ENCODE results near the gene CPNE4. TPM values are rescaled to one million over a fixed set of nuclear protein-coding genes. Genes with fewer than 3 reads are reported as not detected.
"Not testable (repeated sequence)": the region's sequence is repeated elsewhere in the genome, so short reads cannot be mapped to it uniquely, and the experiment has no call there.

CPNE4 gene
- total RNA-seq, 1 donor from 2014 or later = not detected

DNA sequence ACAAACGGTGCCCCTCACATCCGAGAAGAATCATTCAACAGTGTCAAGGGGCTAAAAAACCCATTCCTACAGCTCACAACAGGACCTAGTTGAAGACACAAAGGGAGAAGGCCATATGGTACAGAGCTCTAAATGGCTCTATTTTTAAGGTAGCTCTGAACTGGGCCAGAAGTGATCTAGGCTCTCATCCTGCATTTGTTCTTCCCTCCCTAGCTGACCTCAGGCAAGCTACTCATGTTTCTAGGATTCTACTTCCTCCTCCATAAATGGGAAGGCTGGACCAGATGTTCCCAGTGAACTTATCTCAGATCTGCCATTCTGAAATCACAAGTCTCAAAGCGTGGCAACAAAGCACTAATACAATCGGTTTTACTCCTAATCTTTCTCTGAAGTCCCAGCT is 62.3 kb downstream of the CPNE4 start:
- Histone ChIP-seq H3K4me1 (ENCODE audit: control insufficient read depth in 3 of 3, insufficient read depth in 3 of 3, low read length in 3 of 3) (no peaks in the 10 kb centered on the region), H3K27ac (ENCODE audit: low read depth, low read length) (no peak overlapping the region), H3K4me3 (ENCODE audit: low read length in 3 of 3) (no peak overlapping the region)

GRCh38 chr3:131972091-131972490 is 62.7 kb downstream of the CPNE4 start:
- Histone ChIP-seq H3K4me1 (ENCODE audit: control insufficient read depth in 3 of 3, insufficient read depth in 3 of 3, low read length in 3 of 3) (no peaks in the 10 kb centered on the region), H3K9me3 (ENCODE audit: control insufficient read depth in 3 of 3, low read length in 3 of 3) (no peaks in the 10 kb centered on the region), H3K36me3 (ENCODE audit: control insufficient read depth in 3 of 3, insufficient read depth in 3 of 3, low read length in 3 of 3) (no peaks in the 10 kb centered on the region), H3K4me3 (ENCODE audit: low read length in 3 of 3) (no peak overlapping the region), H3K27me3 (ENCODE audit: control insufficient read depth in 3 of 3, insufficient read depth in 3 of 3, low read length in 3 of 3) (no peaks in the 10 kb centered on the region), H3K9ac (ENCODE audit: low read depth in 1 of 3, low read length in 3 of 3) (no peak overlapping the region), H3K27ac (ENCODE audit: low read depth, low read length) (no peak overlapping the region)

More for the DNA sequence above, 62.3 kb downstream of the CPNE4 start:
- no peaks in the 10 kb centered on the region for H3K27me3 ChIP-seq (ENCODE audit: control insufficient read depth in 3 of 3, insufficient read depth in 3 of 3, low read length in 3 of 3)
- no peaks in the 10 kb centered on the region for H3K36me3 ChIP-seq (ENCODE audit: control insufficient read depth in 3 of 3, insufficient read depth in 3 of 3, low read length in 3 of 3)
- H3K9me3 ChIP-seq (ENCODE audit: control insufficient read depth in 3 of 3, low read length in 3 of 3) = no peaks in the 10 kb centered on the region
- H3K9ac ChIP-seq (ENCODE audit: low read depth in 1 of 3, low read length in 3 of 3) = no peak overlapping the region

- H3K36me3 ChIP-seq (ENCODE audit: control insufficient read depth in 3 of 3, insufficient read depth in 3 of 3, low read length in 3 of 3); H3K9ac ChIP-seq (ENCODE audit: low read depth in 1 of 3, low read length in 3 of 3); H3K9me3 ChIP-seq (ENCODE audit: control insufficient read depth in 3 of 3, low read length in 3 of 3); H3K27ac ChIP-seq (ENCODE audit: low read depth, low read length); H3K27me3 ChIP-seq (ENCODE audit: control insufficient read depth in 3 of 3, insufficient read depth in 3 of 3, low read length in 3 of 3); H3K4me1 ChIP-seq (ENCODE audit: control insufficient read depth in 3 of 3, insufficient read depth in 3 of 3, low read length in 3 of 3); H3K4me3 ChIP-seq (ENCODE audit: low read length in 3 of 3): not testable (repeated sequence)
These were observed 71.4 kb downstream of the CPNE4 start for GRCh38 chr3:131963442-131963841.

GRCh38 chr3:131962982-131963381 is 71.8 kb downstream of the CPNE4 start:
- Histone ChIP-seq H3K4me3 (ENCODE audit: low read length in 3 of 3) (no peak overlapping the region), H3K27ac (ENCODE audit: low read depth, low read length) (no peak overlapping the region), H3K9me3 (ENCODE audit: control insufficient read depth in 3 of 3, low read length in 3 of 3) (no peaks in the 10 kb centered on the region), H3K36me3 (ENCODE audit: control insufficient read depth in 3 of 3, insufficient read depth in 3 of 3, low read length in 3 of 3) (no peaks in the 10 kb centered on the region), H3K9ac (ENCODE audit: low read depth in 1 of 3, low read length in 3 of 3) (no peak overlapping the region), H3K4me1 (ENCODE audit: control insufficient read depth in 3 of 3, insufficient read depth in 3 of 3, low read length in 3 of 3) (no peaks in the 10 kb centered on the region), H3K27me3 (ENCODE audit: control insufficient read depth in 3 of 3, insufficient read depth in 3 of 3, low read length in 3 of 3) (no peaks in the 10 kb centered on the region)

GRCh38 chr3:131960324-131960723 is 74.5 kb downstream of the CPNE4 start:
- no peak overlapping the region for H3K4me3 ChIP-seq (ENCODE audit: low read length in 3 of 3)

DNA sequence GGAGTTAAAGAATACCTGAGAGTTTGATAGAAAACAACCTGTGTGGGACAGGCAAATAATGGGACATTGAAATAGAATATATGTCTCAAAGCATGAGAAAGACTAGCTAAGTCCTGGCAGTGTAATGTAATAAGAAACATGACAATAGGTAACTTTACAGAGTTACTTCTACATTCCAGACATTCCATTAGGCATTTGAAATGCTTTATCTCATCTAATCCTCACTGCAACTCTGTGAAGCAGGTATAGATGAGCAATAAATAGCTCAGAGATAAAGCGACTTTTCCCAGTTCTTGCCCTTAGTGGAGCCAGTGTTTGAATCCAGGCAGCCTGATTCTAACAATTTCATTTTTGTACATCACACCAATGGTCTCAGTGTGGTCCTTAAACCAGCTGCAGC is 76.8 kb downstream of the CPNE4 start:
- H3K27me3 ChIP-seq (ENCODE audit: control insufficient read depth in 3 of 3, insufficient read depth in 3 of 3, low read length in 3 of 3) = no peaks in the 10 kb centered on the region
- H3K9ac ChIP-seq (ENCODE audit: low read depth in 1 of 3, low read length in 3 of 3) = no peak overlapping the region
- no peak overlapping the region for H3K4me3 ChIP-seq (ENCODE audit: low read length in 3 of 3)
- no peaks in the 10 kb centered on the region for H3K36me3 ChIP-seq (ENCODE audit: control insufficient read depth in 3 of 3, insufficient read depth in 3 of 3, low read length in 3 of 3)
- H3K27ac ChIP-seq (ENCODE audit: low read depth, low read length) = no peak overlapping the region
- H3K9me3 ChIP-seq (ENCODE audit: control insufficient read depth in 3 of 3, low read length in 3 of 3) = no peaks in the 10 kb centered on the region
- H3K4me1 ChIP-seq (ENCODE audit: control insufficient read depth in 3 of 3, insufficient read depth in 3 of 3, low read length in 3 of 3) = no peaks in the 10 kb centered on the region

More at GRCh38 chr3:131960324-131960723, 74.5 kb downstream of the CPNE4 start:
- Histone ChIP-seq H3K9ac (ENCODE audit: low read depth in 1 of 3, low read length in 3 of 3) (no peak overlapping the region), H3K27me3 (ENCODE audit: control insufficient read depth in 3 of 3, insufficient read depth in 3 of 3, low read length in 3 of 3) (no peaks in the 10 kb centered on the region), H3K36me3 (ENCODE audit: control insufficient read depth in 3 of 3, insufficient read depth in 3 of 3, low read length in 3 of 3) (no peaks in the 10 kb centered on the region), H3K9me3 (ENCODE audit: control insufficient read depth in 3 of 3, low read length in 3 of 3) (no peaks in the 10 kb centered on the region), H3K27ac (ENCODE audit: low read depth, low read length) (no peak overlapping the region), H3K4me1 (ENCODE audit: control insufficient read depth in 3 of 3, insufficient read depth in 3 of 3, low read length in 3 of 3) (no peaks in the 10 kb centered on the region)

GRCh38 chr3:131957511-131957910 is 77.3 kb downstream of the CPNE4 start:
- no peaks in the 10 kb centered on the region for H3K4me1 ChIP-seq (ENCODE audit: control insufficient read depth in 3 of 3, insufficient read depth in 3 of 3, low read length in 3 of 3)
- no peaks in the 10 kb centered on the region for H3K9me3 ChIP-seq (ENCODE audit: control insufficient read depth in 3 of 3, low read length in 3 of 3)
- H3K27ac ChIP-seq (ENCODE audit: low read depth, low read length) = no peak overlapping the region
- no peaks in the 10 kb centered on the region for H3K36me3 ChIP-seq (ENCODE audit: control insufficient read depth in 3 of 3, insufficient read depth in 3 of 3, low read length in 3 of 3)
- H3K27me3 ChIP-seq (ENCODE audit: control insufficient read depth in 3 of 3, insufficient read depth in 3 of 3, low read length in 3 of 3) = no peaks in the 10 kb centered on the region
- H3K9ac ChIP-seq (ENCODE audit: low read depth in 1 of 3, low read length in 3 of 3) = no peak overlapping the region
- H3K4me3 ChIP-seq (ENCODE audit: low read length in 3 of 3) = no peak overlapping the region

DNA sequence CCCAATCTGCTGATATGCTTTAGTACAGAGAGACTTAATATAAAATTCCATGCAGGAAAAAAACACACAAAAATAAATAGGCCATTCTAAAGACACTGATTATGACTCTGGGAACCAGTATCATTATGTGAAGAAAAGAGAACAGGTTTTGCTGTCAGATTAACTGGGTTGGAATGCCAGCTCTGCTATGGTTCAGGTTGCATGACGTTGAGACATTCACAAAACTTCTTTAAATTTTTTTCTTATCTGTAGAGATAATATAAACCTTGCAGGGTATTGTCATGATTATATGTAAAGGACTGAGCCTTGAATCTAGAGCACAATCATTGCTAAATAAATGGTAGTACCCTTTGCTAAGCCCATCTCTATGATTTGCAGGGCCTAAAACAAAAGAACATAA is 86.0 kb downstream of the CPNE4 start:
- no peak overlapping the region for H3K27ac ChIP-seq (ENCODE audit: low read depth, low read length)
- no peak overlapping the region for H3K9ac ChIP-seq (ENCODE audit: low read depth in 1 of 3, low read length in 3 of 3)
- no peak overlapping the region for H3K4me3 ChIP-seq (ENCODE audit: low read length in 3 of 3)
- no peaks in the 10 kb centered on the region for H3K36me3 ChIP-seq (ENCODE audit: control insufficient read depth in 3 of 3, insufficient read depth in 3 of 3, low read length in 3 of 3)
- H3K27me3 ChIP-seq (ENCODE audit: control insufficient read depth in 3 of 3, insufficient read depth in 3 of 3, low read length in 3 of 3) = no peaks in the 10 kb centered on the region
- H3K4me1 ChIP-seq (ENCODE audit: control insufficient read depth in 3 of 3, insufficient read depth in 3 of 3, low read length in 3 of 3) = no peaks in the 10 kb centered on the region
- H3K9me3 ChIP-seq (ENCODE audit: control insufficient read depth in 3 of 3, low read length in 3 of 3) = no peaks in the 10 kb centered on the region

DNA sequence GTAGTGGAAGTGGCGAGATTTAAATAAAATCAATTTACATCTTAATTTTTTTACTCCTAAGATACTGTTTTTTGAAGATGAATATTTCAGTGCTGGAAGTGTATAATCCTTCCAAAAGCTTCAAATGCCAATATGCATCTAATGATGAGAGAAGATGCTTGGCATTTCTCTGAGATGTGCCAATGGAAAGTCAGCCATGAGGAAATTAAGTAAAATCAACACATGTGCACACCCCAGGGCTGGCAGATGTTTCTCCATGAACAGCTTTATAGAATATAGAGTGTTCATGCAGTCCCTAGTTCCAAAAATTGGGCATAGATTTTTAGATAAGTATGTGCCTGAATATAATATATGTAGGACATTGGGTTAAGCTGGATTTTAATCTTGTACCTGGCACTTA is 90.1 kb downstream of the CPNE4 start:
- no peaks in the 10 kb centered on the region for H3K4me1 ChIP-seq (ENCODE audit: control insufficient read depth in 3 of 3, insufficient read depth in 3 of 3, low read length in 3 of 3)
- H3K9ac ChIP-seq (ENCODE audit: low read depth in 1 of 3, low read length in 3 of 3) = no peak overlapping the region
- no peaks in the 10 kb centered on the region for H3K9me3 ChIP-seq (ENCODE audit: control insufficient read depth in 3 of 3, low read length in 3 of 3)

GRCh38 chr3:131933665-131934064 is 101.1 kb downstream of the CPNE4 start:
- H3K9me3 ChIP-seq (ENCODE audit: control insufficient read depth in 3 of 3, low read length in 3 of 3) = no peaks in the 10 kb centered on the region
- H3K9ac ChIP-seq (ENCODE audit: low read depth in 1 of 3, low read length in 3 of 3) = no peak overlapping the region
- H3K4me3 ChIP-seq (ENCODE audit: low read length in 3 of 3) = no peak overlapping the region
- H3K27ac ChIP-seq (ENCODE audit: low read depth, low read length) = no peak overlapping the region
- H3K27me3 ChIP-seq (ENCODE audit: control insufficient read depth in 3 of 3, insufficient read depth in 3 of 3, low read length in 3 of 3) = no peaks in the 10 kb centered on the region
- no peaks in the 10 kb centered on the region for H3K4me1 ChIP-seq (ENCODE audit: control insufficient read depth in 3 of 3, insufficient read depth in 3 of 3, low read length in 3 of 3)
- H3K36me3 ChIP-seq (ENCODE audit: control insufficient read depth in 3 of 3, insufficient read depth in 3 of 3, low read length in 3 of 3) = no peaks in the 10 kb centered on the region

More for the DNA sequence above, 90.1 kb downstream of the CPNE4 start:
- Histone ChIP-seq H3K4me3 (ENCODE audit: low read length in 3 of 3) (no peak overlapping the region), H3K27ac (ENCODE audit: low read depth, low read length) (no peak overlapping the region), H3K36me3 (ENCODE audit: control insufficient read depth in 3 of 3, insufficient read depth in 3 of 3, low read length in 3 of 3) (no peaks in the 10 kb centered on the region), H3K27me3 (ENCODE audit: control insufficient read depth in 3 of 3, insufficient read depth in 3 of 3, low read length in 3 of 3) (no peaks in the 10 kb centered on the region)

GRCh38 chr3:131928593-131928992 is 106.2 kb downstream of the CPNE4 start:
- H3K4me3 ChIP-seq (ENCODE audit: low read length in 3 of 3) = no peak overlapping the region
- no peaks in the 10 kb centered on the region for H3K4me1 ChIP-seq (ENCODE audit: control insufficient read depth in 3 of 3, insufficient read depth in 3 of 3, low read length in 3 of 3)
- H3K27me3 ChIP-seq (ENCODE audit: control insufficient read depth in 3 of 3, insufficient read depth in 3 of 3, low read length in 3 of 3) = no peaks in the 10 kb centered on the region
- no peak overlapping the region for H3K27ac ChIP-seq (ENCODE audit: low read depth, low read length)
- no peaks in the 10 kb centered on the region for H3K36me3 ChIP-seq (ENCODE audit: control insufficient read depth in 3 of 3, insufficient read depth in 3 of 3, low read length in 3 of 3)
- H3K9me3 ChIP-seq (ENCODE audit: control insufficient read depth in 3 of 3, low read length in 3 of 3) = no peaks in the 10 kb centered on the region
- no peak overlapping the region for H3K9ac ChIP-seq (ENCODE audit: low read depth in 1 of 3, low read length in 3 of 3)

Measured in skeletal muscle tissue (tissue), 4 donors.